Measurements from ENCODE around the gene RNF227.

GRCh38 chr17:7959503-7960253 lies 43.6 kb upstream of the RNF227 start:
- TF ChIP-seq POLR2A (IDR thresholded peaks at IDR 0.05; ENCODE audit: low read length): no peak
- TF ChIP-seq GATA1 (IDR thresholded peaks at IDR 0.05; ENCODE audit: low read depth, low read length): no peak
